Central memory CD8-positive, alpha-beta T cell (primary cell): Measurements from ENCODE around the gene IFIT5.

Experiments used
- ATAC-seq: fragments of 150-1000 bp; cut with Tn5 transposase; replicated peaks from 2 replicates; pipeline ENCODE4 v1.10.0; 2022; ENCODE audit warnings: mild to moderate bottlenecking, moderate FRiP score, moderate number of reproducible peaks; ENCODE audit not compliant: poor library complexity, severe bottlenecking; ENCODE audit errors: extremely low read depth
- DNase-seq, 2 donors: peaks; one replicate each; pipeline ENCODE4 v3.0.0; 2021; ENCODE audit warnings: low spot score in 2 of 2
- H3K27ac Mint-ChIP-seq: one replicate; pipeline ENCODE4 v1.8.0; 2022; ENCODE audit warnings: low read depth, mild to moderate bottlenecking, moderate library complexity, mixed read lengths
- H3K27me3 Mint-ChIP-seq: one replicate; pipeline ENCODE4 v1.8.0; 2022; ENCODE audit warnings: mixed read lengths
- H3K36me3 Mint-ChIP-seq: one replicate; pipeline ENCODE4 v1.8.0; 2022; ENCODE audit warnings: mild to moderate bottlenecking, moderate library complexity, mixed read lengths; ENCODE audit not compliant: insufficient read depth
- H3K4me1 Mint-ChIP-seq: one replicate; pipeline ENCODE4 v1.8.0; 2022; ENCODE audit warnings: mixed read lengths
- H3K4me3 Mint-ChIP-seq: one replicate; pipeline ENCODE4 v1.8.0; 2022; ENCODE audit warnings: mild to moderate bottlenecking, moderate library complexity, mixed read lengths
- H3K9me3 Mint-ChIP-seq: one replicate; pipeline ENCODE4 v1.8.0; 2022; ENCODE audit warnings: mixed read lengths

Gene IFIT5, protein sequence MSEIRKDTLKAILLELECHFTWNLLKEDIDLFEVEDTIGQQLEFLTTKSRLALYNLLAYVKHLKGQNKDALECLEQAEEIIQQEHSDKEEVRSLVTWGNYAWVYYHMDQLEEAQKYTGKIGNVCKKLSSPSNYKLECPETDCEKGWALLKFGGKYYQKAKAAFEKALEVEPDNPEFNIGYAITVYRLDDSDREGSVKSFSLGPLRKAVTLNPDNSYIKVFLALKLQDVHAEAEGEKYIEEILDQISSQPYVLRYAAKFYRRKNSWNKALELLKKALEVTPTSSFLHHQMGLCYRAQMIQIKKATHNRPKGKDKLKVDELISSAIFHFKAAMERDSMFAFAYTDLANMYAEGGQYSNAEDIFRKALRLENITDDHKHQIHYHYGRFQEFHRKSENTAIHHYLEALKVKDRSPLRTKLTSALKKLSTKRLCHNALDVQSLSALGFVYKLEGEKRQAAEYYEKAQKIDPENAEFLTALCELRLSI

DNA sequence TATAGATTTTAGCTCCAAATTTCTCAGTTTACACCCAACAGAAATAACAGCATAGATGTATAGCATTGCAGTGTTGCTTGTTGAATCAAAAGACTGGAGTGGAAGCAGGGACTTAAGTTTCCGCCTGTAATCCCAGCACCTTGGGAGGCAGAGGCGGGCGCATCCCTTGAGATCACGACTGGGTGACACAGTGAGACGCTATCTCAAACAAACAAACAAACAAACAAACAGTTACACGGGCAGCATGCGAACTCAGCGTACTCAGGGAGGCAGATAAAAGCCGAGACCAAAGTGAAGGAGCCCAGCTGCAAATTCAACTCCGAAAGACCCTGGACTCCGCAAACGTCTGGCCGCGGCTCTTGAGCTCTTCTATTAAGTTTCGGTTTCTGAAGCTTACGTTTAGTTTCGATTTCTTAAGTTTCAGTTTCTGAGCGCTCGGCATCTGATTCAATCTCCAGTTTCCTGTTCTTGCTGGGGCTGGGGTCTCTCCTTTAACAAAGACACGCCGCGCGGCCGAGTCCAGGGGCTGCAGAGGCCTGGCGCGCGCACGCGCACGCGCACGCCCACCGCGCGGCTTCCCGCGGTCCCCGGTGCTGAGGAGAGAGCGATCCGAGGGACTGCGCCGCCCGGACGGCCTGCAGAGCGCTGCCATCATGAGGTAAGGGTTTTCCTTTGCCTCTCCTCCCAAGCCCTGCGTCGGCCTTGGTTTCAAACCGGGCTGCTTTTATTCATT, at the start of gene IFIT5:
TSS of gene IFIT5 (plus strand) at position 423 of the 733 bp plus-strand sequence. CDS start at position 654, 231 bp downstream.
- DNase-seq (peak; percentile 60 to 64), ATAC-seq (peak; percentile 78)
- Mint-ChIP-seq H3K36me3 (peaks cover 21% of the 10 kb centered on the region), H3K9me3 (no peaks in the 10 kb centered on the region), H3K4me1 (peaks cover 49% of the 10 kb centered on the region), H3K4me3 (peak within 1 kb of the TSS; percentile 93), H3K27me3 (no peaks in the 10 kb centered on the region), H3K27ac (peak within 1 kb of the TSS; percentile 96)

DNA sequence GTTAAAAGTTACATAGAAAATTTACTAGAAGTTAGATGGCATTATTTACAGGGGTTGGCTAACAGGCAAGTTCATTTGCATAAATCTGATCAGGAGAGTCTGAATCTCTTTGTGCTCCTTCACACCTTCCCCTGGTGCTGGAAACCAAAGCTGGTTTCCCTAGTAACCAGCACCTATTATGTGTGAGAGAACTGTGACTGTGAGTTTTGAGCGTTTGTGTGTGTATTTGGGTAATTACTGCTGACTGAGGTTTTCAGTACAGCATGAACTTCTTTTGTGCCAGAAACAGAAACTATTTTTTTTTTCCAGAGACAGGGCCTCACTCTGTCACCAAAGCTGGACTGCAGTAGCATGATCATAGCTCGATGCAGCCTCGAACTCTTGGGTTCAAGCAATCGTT, 46.8 kb upstream of the IFIT5 start:
- H3K36me3 Mint-ChIP-seq: no peaks in the 10 kb centered on the region
- peaks cover 25% of the 10 kb centered on the region for H3K4me1 Mint-ChIP-seq
- peak in 1 of 2 donors; percentile 17 for DNase-seq
- H3K4me3 Mint-ChIP-seq: peak overlapping the region; percentile 6
- H3K27ac Mint-ChIP-seq: peak overlapping the region; percentile 69
- H3K27me3 Mint-ChIP-seq: peaks cover 11% of the 10 kb centered on the region
- peak; percentile 90 for ATAC-seq
- H3K9me3 Mint-ChIP-seq: no peaks in the 10 kb centered on the region

DNA sequence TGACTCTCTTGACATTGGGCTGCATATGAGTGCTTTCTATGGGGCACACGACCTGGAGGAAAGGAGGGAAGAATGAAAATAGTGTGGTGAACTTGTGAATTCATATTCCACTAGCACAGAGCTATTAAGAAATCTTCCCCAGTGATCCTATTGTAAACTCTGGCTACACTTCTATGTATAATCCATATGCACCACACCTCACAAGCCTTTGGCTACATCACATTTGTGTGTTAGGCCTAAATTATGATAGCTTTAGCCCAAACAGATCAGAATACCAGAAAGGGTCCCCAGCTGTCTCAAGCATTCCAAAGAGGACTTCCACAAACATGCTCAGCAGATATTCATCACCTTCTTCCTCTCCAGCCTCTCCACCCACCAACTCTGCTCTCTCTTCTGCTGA, 46.2 kb upstream of the IFIT5 start:
- Mint-ChIP-seq H3K27me3 (peaks cover 17% of the 10 kb centered on the region), H3K36me3 (no peaks in the 10 kb centered on the region), H3K4me3 (peak overlapping the region; percentile 6), H3K9me3 (no peaks in the 10 kb centered on the region), H3K27ac (peak overlapping the region; percentile 69), H3K4me1 (peaks cover 25% of the 10 kb centered on the region)
- DNase-seq (no peak), ATAC-seq (no peak)

DNA sequence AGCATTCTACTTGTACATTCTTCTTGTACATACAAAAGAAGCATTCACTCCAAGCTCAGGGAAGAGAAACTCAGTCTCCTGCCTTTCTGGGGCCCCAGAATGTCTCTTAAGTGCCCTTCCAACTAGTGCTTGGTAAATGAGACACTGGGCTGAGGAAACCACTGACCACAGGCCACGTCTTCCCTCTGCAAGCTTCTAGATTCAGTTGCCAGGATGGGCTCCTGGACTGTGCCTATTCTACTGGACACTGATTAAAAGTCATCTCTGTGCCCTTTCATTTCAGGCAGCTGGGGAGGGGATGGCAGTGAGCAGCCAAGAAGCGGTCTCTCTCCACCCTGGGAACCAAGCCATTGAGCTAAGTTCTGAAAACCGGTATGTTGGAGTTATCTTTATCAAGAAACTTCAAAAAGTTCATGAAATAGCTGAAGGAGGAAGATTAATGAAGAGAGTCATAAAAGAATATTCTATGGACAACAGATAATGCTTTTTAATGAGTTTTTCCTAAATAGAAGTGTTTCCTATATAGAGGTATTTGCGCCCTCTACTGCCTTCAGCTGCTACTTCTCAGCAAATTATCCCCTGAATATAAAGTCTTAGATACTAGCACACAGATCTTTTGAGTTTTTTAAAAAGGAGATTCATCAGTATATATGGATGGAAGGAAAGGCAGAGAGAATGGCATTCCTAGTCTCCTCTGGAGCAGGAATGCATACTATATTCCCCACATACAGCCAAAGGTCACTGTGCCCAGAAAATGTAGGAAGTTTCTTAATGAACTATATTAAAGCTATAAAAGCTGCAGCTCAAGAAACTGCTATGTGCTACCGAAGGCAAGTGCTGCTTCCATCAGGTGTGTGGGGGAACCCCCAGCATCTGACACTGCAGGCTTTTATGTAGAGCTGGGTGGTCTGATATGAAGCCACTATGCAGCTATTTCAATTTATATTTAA, 44.9 kb upstream of the IFIT5 start:
- H3K36me3 Mint-ChIP-seq: no peaks in the 10 kb centered on the region
- peak overlapping the region; percentile 81 for H3K27ac Mint-ChIP-seq
- peaks cover 18% of the 10 kb centered on the region for H3K27me3 Mint-ChIP-seq
- H3K4me3 Mint-ChIP-seq: no peak overlapping the region
- peaks cover 25% of the 10 kb centered on the region for H3K4me1 Mint-ChIP-seq
- H3K9me3 Mint-ChIP-seq: no peaks in the 10 kb centered on the region
- DNase-seq: no peak
- ATAC-seq: no peak

DNA sequence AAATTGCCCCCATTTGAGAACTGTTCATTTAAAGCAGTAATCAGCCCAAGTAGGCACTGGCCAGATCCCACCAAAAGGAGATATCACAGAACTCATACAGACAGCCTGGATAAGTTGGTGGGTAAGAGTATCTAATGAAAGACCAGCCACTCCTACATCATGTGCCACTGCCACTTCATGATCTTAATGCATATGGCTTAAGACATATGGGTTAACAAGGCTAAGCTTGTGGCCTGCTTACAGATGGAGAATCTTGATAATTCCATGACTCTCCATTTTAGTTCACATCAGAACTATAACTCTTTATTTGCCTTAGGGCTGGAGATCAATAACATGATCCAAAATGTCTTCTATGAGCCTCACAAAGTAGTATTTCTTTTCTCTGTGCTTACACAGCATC, 43.3 kb upstream of the IFIT5 start:
- Mint-ChIP-seq H3K27ac (no peak overlapping the region), H3K27me3 (peaks cover 18% of the 10 kb centered on the region), H3K4me3 (no peak overlapping the region), H3K4me1 (peaks cover 25% of the 10 kb centered on the region), H3K9me3 (no peaks in the 10 kb centered on the region), H3K36me3 (no peaks in the 10 kb centered on the region)
- ATAC-seq (no peak), DNase-seq (no peak)

DNA sequence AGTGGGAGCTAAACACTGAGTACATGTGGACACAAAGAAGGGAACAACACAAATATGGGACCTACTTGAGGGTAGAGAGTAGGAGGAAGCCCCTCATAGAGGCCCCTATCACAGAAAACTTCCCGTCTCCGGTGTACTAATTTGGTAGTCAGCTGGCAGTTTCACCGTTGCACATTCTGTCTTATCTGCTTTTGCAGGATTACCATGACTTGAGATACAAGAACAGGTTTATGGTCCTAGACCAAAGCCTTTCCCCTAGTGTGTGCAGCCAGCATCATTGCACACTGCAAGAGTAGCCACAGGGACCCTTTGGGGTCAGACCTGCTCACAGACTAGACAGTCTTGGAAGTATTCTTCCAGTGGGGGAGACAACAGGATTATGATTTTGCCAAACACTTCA, 42.4 kb upstream of the IFIT5 start:
- Mint-ChIP-seq H3K27me3 (peaks cover 18% of the 10 kb centered on the region), H3K36me3 (no peaks in the 10 kb centered on the region), H3K27ac (no peak overlapping the region), H3K4me1 (peaks cover 25% of the 10 kb centered on the region), H3K9me3 (no peaks in the 10 kb centered on the region), H3K4me3 (no peak overlapping the region)
- DNase-seq: no peak
- no peak for ATAC-seq

DNA sequence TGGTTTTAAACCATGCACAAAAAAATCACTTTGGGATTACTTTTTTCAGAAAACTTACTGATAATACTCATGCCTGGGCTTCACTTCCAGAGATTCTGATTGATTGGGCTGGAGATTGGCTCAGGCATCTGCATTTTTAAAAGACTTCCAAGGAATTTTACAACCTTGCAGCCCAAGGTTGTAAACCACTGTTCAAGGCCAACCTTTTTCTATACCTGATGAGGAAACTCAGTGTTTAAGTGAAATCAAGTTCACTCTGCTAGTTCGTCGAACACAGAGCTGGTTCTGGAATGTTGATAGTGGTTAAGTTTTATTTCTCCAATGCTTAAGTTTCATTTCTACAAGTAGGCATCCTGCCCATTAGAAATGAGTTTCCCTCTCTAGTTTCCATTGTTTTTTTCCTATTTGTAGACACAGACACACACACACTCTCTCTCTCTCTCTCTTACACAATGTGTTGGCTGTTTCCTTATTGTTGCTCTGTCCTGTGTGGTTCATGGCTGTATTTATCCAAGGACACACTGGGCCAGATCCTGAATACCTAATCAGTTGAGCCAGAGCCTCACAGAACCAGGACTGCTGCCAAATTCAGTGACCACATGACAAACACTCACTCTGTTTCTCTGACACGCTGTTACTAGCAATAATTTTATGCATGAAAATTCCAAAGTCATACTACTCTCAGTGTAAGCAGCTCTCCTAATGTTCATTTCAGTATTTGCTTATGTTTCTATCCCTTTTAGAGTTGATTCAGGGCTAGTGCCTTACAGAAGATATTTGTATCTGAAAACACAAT, 40.3 kb upstream of the IFIT5 start:
- no peak overlapping the region for H3K4me3 Mint-ChIP-seq
- H3K4me1 Mint-ChIP-seq: peaks cover 6% of the 10 kb centered on the region
- ATAC-seq (no peak), DNase-seq (no peak)
- H3K36me3 Mint-ChIP-seq: no peaks in the 10 kb centered on the region
- H3K27ac Mint-ChIP-seq: no peak overlapping the region
- peaks cover 18% of the 10 kb centered on the region for H3K27me3 Mint-ChIP-seq
- no peaks in the 10 kb centered on the region for H3K9me3 Mint-ChIP-seq

DNA sequence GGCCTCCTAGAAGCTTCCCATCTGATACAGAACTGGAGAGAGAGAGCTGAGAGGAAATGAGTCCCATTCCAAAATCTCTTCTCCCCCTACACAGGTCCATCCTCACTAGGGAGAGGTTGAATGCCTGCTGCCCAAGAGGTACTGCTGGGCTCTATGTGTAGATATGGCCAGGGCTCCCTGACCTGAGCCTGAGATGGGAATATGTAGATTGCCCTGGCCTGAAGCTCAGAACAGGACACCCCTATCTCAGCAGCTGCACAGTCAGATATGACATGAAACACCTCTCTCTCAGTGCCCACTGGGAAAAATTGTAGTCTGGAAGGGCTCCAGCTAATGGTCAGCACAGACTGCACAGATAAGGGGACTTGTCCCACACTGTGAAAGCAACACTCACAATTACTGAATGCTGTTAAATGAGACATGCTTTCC, 39.6 kb upstream of the IFIT5 start:
- no peak for DNase-seq
- no peak overlapping the region for H3K27ac Mint-ChIP-seq
- no peaks in the 10 kb centered on the region for H3K9me3 Mint-ChIP-seq
- no peaks in the 10 kb centered on the region for H3K36me3 Mint-ChIP-seq
- H3K4me3 Mint-ChIP-seq: no peak overlapping the region
- H3K4me1 Mint-ChIP-seq: no peaks in the 10 kb centered on the region
- H3K27me3 Mint-ChIP-seq: peaks cover 18% of the 10 kb centered on the region
- no peak for ATAC-seq

DNA sequence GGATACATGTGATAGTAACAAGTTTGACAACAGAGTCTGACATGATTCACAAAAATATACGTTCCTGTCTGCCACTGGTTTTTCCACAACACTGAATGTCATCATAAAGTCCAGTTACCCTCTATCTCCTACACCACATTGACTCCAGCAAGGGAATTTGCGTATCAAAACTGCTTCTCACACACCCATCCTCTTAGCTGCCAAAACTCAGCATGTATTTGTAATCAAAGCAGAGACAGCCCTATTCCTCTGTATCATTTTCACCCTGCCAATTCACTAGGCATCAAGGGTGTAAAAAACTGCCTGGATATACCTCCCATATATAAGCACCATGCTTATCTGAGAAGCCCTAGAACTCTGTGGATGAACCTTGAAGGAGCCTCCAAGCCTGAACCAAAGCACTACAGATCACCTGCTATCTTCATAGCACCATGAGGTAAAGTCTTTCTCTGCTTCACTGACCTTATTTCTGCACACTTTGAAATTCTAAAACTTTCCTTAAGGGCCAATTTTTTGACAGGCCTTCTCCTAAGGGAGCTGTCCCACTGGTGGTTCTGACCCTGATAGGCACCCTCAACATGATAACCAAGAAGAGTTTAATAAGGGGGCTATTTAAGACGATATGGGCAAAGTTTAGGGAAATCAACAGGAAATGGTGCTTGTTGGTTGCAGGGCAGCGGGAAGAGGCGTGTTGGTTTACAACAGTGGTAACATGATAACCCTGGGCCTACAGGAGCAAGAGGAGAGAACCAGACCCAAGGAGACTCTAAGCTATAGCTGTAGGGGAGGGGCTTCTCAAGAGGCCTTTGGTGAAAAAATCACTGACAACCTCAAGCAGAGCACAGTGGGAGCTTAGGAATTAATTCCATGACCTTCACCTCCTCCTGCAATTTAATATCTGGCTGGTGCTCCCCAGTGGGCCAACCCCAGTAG, 36.4 kb upstream of the IFIT5 start, which contains the start of gene IFIT1B:
TSS of gene IFIT1B (plus strand) at position 352 of the 933 bp plus-strand sequence. CDS start at position 432, 80 bp downstream.
- Mint-ChIP-seq H3K4me1 (no peaks in the 10 kb centered on the region), H3K36me3 (no peaks in the 10 kb centered on the region), H3K27ac (no peak within 1 kb of the TSS), H3K9me3 (no peaks in the 10 kb centered on the region), H3K4me3 (no peak within 1 kb of the TSS), H3K27me3 (peaks cover 2% of the 10 kb centered on the region)
- DNase-seq: no peak
- ATAC-seq: no peak

DNA sequence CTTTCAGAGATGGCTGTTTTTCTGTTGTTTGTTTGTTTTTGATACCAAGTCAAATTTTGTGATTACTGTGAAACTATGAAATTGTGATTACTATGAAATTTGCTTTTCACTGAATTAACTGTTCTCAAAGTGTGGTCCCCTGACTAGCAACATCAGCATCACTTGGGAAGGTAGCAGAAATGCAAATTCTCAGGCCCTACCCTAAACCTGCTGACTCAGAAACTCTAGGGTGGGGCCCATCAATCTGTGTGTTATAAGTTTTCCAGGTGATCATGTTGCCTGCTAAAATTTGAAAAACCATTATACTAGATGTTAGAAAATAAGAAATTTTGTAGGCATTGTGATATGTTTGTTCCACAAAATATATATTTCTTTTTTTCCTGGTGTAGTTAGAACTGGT, 35.3 kb upstream of the IFIT5 start:
- no peaks in the 10 kb centered on the region for H3K27me3 Mint-ChIP-seq

DNA sequence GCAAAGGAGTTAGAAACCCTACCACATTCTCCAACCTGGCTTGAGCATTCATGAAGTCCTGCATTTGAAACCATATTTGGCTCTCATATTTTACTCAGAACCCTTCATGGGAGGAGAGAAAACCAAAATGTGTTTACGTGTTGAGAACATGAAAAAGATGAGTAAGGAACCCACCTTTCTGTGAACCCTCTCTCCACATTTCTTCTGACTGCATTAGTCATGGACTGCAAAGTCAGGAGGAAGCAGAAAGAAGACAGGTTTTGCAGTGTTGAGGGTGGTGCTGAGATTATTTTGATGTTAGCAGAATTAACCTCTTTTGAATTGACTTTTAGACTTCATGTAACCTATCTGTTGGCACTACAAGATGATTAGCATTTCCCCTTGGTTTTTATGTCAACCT, 31.6 kb upstream of the IFIT5 start:
- no peak for DNase-seq
- Mint-ChIP-seq H3K36me3 (no peaks in the 10 kb centered on the region), H3K4me3 (no peak overlapping the region), H3K4me1 (no peaks in the 10 kb centered on the region), H3K27ac (no peak overlapping the region), H3K9me3 (no peaks in the 10 kb centered on the region), H3K27me3 (no peaks in the 10 kb centered on the region)
- no peak for ATAC-seq

More for the DNA sequence above, 35.3 kb upstream of the IFIT5 start:
- no peaks in the 10 kb centered on the region for H3K4me1 Mint-ChIP-seq
- H3K9me3 Mint-ChIP-seq: no peaks in the 10 kb centered on the region
- DNase-seq: no peak
- H3K36me3 Mint-ChIP-seq: no peaks in the 10 kb centered on the region
- H3K4me3 Mint-ChIP-seq: no peak overlapping the region
- ATAC-seq: no peak
- H3K27ac Mint-ChIP-seq: no peak overlapping the region
